SJCRH30 (cell line): Measurements from ENCODE around the gene TMPRSS4. TPM values are rescaled to one million over a fixed set of nuclear protein-coding genes. Genes with fewer than 3 reads are reported as not detected.

ENCODE experiments used
- DNase-seq, 2 experiments: peaks; one replicate each; pipeline ENCODE4 v3.0.0-alpha.2; 2015 to 2020
- H3K27ac ChIP-seq: fragments of 250-450 bp; sonication (Bioruptor Pico); 2 replicates; pipeline ENCODE4 v1.5.1; 2020; ENCODE audit warnings: mild to moderate bottlenecking, moderate library complexity
- H3K27me3 ChIP-seq: fragments of 250-450 bp; sonication (Bioruptor Pico); 2 replicates; pipeline ENCODE4 v1.5.1; 2020; ENCODE audit warnings: mild to moderate bottlenecking, moderate library complexity
- H3K36me3 ChIP-seq: fragments of 250-450 bp; sonication (Bioruptor Pico); 2 replicates; pipeline ENCODE4 v1.5.1; 2020; ENCODE audit warnings: mild to moderate bottlenecking, moderate library complexity
- H3K4me1 ChIP-seq: fragments of 250-450 bp; sonication (Bioruptor Pico); 2 replicates; pipeline ENCODE4 v1.5.1; 2020; ENCODE audit warnings: mild to moderate bottlenecking, moderate library complexity
- H3K4me3 ChIP-seq: fragments of 250-450 bp; sonication (Bioruptor Pico); 2 replicates; pipeline ENCODE4 v1.5.1; 2020; ENCODE audit warnings: mild to moderate bottlenecking, moderate library complexity
- H3K9me3 ChIP-seq: fragments of 250-450 bp; sonication (Bioruptor Pico); replicated peaks from 2 replicates; pipeline ENCODE4 v1.5.1; 2020; ENCODE audit warnings: mild to moderate bottlenecking, moderate library complexity
- total RNA-seq: library from RNA; depleted of rRNA; stranded (reverse); fragments of >200 nt; shearing (Covaris generic); gene quantifications from 2 replicates; pipeline ENCODE4 v1.2.3, GENCODE V29; 2014; rRNA removed

TMPRSS4 gene
- total RNA-seq, 1 experiment from 2014 or later, result not detected

DNA sequence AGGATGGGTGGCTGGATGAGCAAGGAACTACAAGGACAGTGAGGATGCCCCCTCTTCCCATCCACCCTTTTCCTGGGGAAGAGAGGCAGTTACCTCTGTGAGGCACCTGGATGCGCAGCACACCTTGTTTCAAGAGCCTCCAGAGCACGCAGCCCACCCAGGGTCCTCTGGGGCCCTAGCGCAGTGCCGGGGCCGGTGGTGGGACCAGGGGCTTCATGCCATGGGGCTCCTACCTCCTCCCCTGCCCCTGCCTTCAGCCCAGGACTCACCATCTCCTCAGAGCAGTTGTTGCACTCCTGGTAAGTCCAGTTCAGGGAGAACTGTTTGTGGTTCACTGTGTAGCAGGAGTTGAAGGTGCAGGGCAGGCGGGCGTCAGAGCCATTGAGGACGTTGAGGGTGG lies 91.4 kb downstream of the TMPRSS4 start:
- no peak overlapping the region for H3K27ac ChIP-seq
- no peaks in the 10 kb centered on the region for H3K27me3 ChIP-seq
- no peaks in the 10 kb centered on the region for H3K9me3 ChIP-seq
- no peaks in the 10 kb centered on the region for H3K4me1 ChIP-seq
- DNase-seq, result no peak
- H3K36me3 ChIP-seq, result no peaks in the 10 kb centered on the region
- no peak overlapping the region for H3K4me3 ChIP-seq

DNA sequence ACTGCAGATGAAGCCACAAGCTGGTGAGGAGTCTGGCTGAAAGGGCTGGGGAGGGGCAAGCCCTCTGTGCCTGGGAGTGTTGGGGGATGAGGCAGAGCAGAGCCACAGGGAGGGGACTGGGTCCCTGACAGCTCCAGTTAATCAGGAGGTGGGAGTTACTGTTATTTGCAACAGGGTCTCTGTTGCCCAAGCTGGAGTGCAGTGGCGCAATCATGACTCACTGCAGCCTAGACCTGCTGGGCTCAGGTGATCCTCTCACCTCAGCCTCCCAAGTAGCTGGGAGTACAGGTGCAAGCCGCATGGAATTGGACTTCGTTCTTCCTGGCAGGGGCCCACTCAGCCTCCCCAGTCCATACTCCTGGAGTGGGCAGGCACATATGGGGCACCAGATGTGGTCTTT lies 91.9 kb downstream of the TMPRSS4 start:
- Histone ChIP-seq H3K27me3 (no peaks in the 10 kb centered on the region), H3K4me3 (no peak overlapping the region), H3K27ac (no peak overlapping the region), H3K4me1 (no peaks in the 10 kb centered on the region), H3K36me3 (no peaks in the 10 kb centered on the region), H3K9me3 (no peaks in the 10 kb centered on the region)
- DNase-seq, result no peak

DNA sequence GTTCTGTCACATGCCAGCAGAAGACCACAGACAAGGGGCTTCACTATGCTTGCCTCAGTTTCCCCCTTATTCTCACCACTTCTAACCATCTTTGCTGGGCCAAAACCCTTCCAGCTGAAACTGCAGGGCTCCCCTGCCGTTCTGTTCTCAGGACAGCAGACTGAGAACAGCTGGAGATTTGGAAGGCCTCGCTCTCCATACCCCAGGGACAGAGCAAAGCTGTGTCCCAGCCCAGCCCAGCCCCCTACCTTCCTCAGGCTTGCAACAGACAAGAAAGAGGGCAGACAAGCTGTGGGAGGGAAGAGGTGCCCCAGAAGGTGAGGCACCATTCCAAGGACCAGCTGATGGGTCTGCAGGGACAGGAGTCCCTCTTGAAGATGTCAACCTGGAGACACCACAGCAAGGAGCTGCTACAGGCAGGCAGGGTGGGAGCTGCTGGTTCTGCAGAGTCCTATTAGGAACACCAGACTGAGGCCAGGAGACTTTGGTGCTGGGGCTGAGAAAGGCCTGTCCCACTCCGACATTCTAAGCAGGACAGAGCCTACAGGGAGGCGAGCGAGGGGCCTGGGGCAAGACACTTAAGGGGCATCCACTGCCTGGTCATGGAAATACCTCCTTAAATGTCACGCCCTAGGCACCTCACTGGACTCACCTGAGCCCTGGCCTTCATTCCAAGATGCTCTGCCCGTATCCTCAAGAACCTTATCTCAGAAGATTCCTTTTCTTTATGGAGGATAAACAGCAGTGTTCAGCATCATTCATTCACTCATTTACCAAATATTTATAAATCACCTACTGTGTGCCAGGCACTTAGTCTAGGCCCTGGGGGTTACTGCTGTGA lies 92.6 kb downstream of the TMPRSS4 start:
- H3K4me1 ChIP-seq, result no peaks in the 10 kb centered on the region
- H3K9me3 ChIP-seq, result no peaks in the 10 kb centered on the region
- H3K27me3 ChIP-seq, result no peaks in the 10 kb centered on the region
- H3K4me3 ChIP-seq, result no peak overlapping the region
- DNase-seq, result no peak
- H3K27ac ChIP-seq, result no peak overlapping the region
- no peaks in the 10 kb centered on the region for H3K36me3 ChIP-seq

DNA sequence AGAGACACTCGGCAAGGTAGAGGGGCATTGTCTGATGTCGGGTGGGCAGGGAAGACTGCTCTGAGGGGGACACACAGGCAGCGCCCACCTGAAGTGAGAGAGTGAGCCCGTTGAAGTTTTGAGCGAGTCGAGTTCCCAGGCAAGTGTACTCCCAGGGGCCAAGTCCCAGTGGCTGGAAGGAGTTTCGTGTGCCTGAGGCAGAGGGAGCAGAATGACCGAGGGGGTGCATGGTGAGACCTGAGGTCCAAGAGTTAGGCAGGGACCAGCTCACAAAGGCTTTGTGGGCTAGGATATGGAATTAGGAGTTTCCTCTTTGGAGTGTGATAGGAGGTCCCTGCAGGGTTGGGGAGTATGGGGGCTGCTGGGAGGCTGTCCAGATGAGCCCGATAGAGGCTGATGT lies 93.4 kb downstream of the TMPRSS4 start:
- Histone ChIP-seq H3K27me3 (no peaks in the 10 kb centered on the region), H3K9me3 (no peaks in the 10 kb centered on the region), H3K4me1 (no peaks in the 10 kb centered on the region), H3K4me3 (no peak overlapping the region), H3K27ac (no peak overlapping the region), H3K36me3 (no peaks in the 10 kb centered on the region)
- DNase-seq, result no peak

DNA sequence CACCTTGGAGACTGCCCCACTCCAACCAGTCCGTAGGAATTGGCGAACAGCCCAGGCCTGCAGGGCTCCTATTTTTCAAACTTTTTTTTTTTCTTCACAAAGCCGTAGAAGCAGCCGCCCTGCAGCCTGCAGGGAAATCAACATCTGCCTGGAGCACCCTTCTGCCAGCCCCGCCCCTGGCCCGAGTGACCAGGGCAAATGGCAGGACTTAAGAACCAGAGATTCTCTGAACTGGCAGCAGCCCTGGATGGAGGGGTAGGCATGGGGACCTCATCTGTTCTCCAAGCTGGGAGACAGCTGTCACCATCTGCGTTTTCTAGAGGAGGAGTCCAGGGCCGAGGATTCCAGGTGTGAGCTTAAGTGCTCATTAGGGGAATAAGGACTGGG lies 94.0 kb downstream of the TMPRSS4 start:
- no peak for DNase-seq
- Histone ChIP-seq H3K9me3 (no peaks in the 10 kb centered on the region), H3K27me3 (no peaks in the 10 kb centered on the region), H3K36me3 (no peaks in the 10 kb centered on the region), H3K27ac (no peak overlapping the region), H3K4me3 (no peak overlapping the region), H3K4me1 (no peaks in the 10 kb centered on the region)

Other genes with a start within 250 kb of the TMPRSS4 start
- 86.9 and 90.1 TPM in 2 replicates for gene FXYD6, start 200.4 kb upstream of the TMPRSS4 start, total RNA-seq
- not detected in 2 replicates for gene TMPRSS13, start 147.7 kb upstream of the TMPRSS4 start, total RNA-seq
- not detected in 2 replicates for gene IL10RA, start 90.7 kb upstream of the TMPRSS4 start, total RNA-seq
- not detected in 2 replicates for gene SMIM35, start 9.9 kb downstream of the TMPRSS4 start, total RNA-seq
- gene SCN4B, start 75.7 kb downstream of the TMPRSS4 start, total RNA-seq, result not detected in 2 replicates
- gene SCN2B, start 99.6 kb downstream of the TMPRSS4 start, total RNA-seq, result not detected in 2 replicates
- gene JAML, start 147.9 kb downstream of the TMPRSS4 start, total RNA-seq, result not detected in 2 replicates
- gene MPZL3, start 175.3 kb downstream of the TMPRSS4 start, total RNA-seq, result 0.10 and 0.12 TPM in 2 replicates
- not detected in 2 replicates for gene MPZL2, start 187.2 kb downstream of the TMPRSS4 start, total RNA-seq
- gene CD3E, start 227.7 kb downstream of the TMPRSS4 start, total RNA-seq, result not detected in 2 replicates